Stimulated activated CD8-positive, alpha-beta memory T cell treated with anti-CD3 and anti-CD28 coated beads, Interleukin-4, amount 100 ng/mL, for 24 hours (primary cell): ENCODE results near the gene PPT2.

Experiments used
- DNase-seq: peaks from one replicate; pipeline ENCODE4 v3.0.0-alpha.2; 2020; ENCODE audit warnings: low read depth

The PPT2 gene

GRCh38 chr6:32153564-32154513 is at the start of gene PPT2:
Gene PPT2 (plus strand): TSS chr6:32154141. CDS start chr6:32154595, 454 bp downstream.
- peak; percentile 77 for DNase-seq

- DNase-seq = no peak
Measured at GRCh38 chr6:32105433-32105832, 48.5 kb upstream of the PPT2 start.

GRCh38 chr6:32107406-32107805 is 46.5 kb upstream of the PPT2 start:
- no peak for DNase-seq

- no peak for DNase-seq
Measured at GRCh38 chr6:32108094-32108627, 45.8 kb upstream of the PPT2 start.

- DNase-seq = no peak
Measured at GRCh38 chr6:32108727-32109113, 45.2 kb upstream of the PPT2 start.

GRCh38 chr6:32109114-32109764 is 44.7 kb upstream of the PPT2 start, which contains the start of gene TNXB:
Gene TNXB (minus strand): TSS chr6:32109338. CDS start chr6:32098198, 11,140 bp downstream.
- DNase-seq = no peak

- no peak for DNase-seq
Measured at GRCh38 chr6:32109765-32110160, 44.2 kb upstream of the PPT2 start.

GRCh38 chr6:32110632-32111031 is 43.3 kb upstream of the PPT2 start:
- DNase-seq = no peak

- no peak for DNase-seq
Measured at GRCh38 chr6:32111424-32112066, 42.4 kb upstream of the PPT2 start.

- no peak for DNase-seq
Measured at GRCh38 chr6:32112431-32112980, 41.4 kb upstream of the PPT2 start.

GRCh38 chr6:32113386-32114352 is 40.3 kb upstream of the PPT2 start:
- no peak for DNase-seq

- DNase-seq = no peak
Measured at GRCh38 chr6:32114796-32115195, 39.1 kb upstream of the PPT2 start.

GRCh38 chr6:32115623-32116022 is 38.3 kb upstream of the PPT2 start:
- DNase-seq = no peak

- no peak for DNase-seq
Measured at GRCh38 chr6:32116674-32117073, 37.3 kb upstream of the PPT2 start.

GRCh38 chr6:32117461-32117860 is 36.5 kb upstream of the PPT2 start:
- no peak for DNase-seq

GRCh38 chr6:32118782-32119628 is 34.9 kb upstream of the PPT2 start:
- peak; percentile 49 for DNase-seq

GRCh38 chr6:32120573-32121059 is 33.3 kb upstream of the PPT2 start:
- no peak for DNase-seq

GRCh38 chr6:32123681-32124080 is 30.3 kb upstream of the PPT2 start:
- DNase-seq = no peak

- DNase-seq = no peak
Measured at GRCh38 chr6:32126880-32127279, 27.1 kb upstream of the PPT2 start.

- no peak for DNase-seq
Measured at GRCh38 chr6:32127409-32127716, 26.6 kb upstream of the PPT2 start.
